Esophagus squamous epithelium (tissue), 4 donors: ENCODE data around the gene DPH1.

Experiments used
- POLR2A ChIP-seq, 4 donors: fragments of 450-650 bp; IDR thresholded peaks; one replicate each; pipeline ENCODE4 v1.6.1; 2017; ENCODE audit warnings: antibody characterized with exemption in 4 of 4, mild to moderate bottlenecking in 4 of 4, moderate library complexity in 3 of 4
- TF ChIP-seq, protein P1 (sequence below), 6 experiments: fragments of 450-650 bp in 4 of 6; fragments of 200-600 bp in 2 of 6; sonication (generic) in 2 of 6; IDR thresholded peaks; one replicate each; pipeline ENCODE4 v1.5.1; 2016 to 2019; ENCODE audit warnings: antibody characterized with exemption in 6 of 6, mild to moderate bottlenecking in 4 of 6, moderate library complexity in 4 of 6

DNA sequence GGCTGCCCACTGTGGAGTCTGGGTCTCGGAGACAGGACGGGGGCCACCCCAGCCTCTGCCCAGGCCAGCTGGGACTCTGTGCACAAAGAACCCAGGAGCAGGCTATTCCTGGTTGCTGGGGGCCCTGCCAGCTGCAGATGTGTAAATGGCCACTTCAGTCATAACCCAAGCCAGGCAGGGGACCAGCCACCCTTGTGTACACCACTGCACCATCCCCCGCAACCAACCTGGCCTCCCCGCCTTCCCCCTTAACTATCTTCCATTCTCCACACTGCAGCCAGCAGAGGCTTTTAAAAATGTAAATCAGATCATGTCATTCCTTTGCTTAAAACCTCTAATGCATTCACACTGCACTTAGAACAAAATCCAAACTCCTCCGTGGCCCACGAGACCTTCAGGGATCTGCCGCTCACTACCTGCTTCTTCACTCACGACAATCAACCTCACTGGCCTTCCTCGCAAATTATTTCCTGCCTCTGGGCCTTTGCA, 33.1 kb upstream of the DPH1 start:
- TF ChIP-seq, protein P1, sequence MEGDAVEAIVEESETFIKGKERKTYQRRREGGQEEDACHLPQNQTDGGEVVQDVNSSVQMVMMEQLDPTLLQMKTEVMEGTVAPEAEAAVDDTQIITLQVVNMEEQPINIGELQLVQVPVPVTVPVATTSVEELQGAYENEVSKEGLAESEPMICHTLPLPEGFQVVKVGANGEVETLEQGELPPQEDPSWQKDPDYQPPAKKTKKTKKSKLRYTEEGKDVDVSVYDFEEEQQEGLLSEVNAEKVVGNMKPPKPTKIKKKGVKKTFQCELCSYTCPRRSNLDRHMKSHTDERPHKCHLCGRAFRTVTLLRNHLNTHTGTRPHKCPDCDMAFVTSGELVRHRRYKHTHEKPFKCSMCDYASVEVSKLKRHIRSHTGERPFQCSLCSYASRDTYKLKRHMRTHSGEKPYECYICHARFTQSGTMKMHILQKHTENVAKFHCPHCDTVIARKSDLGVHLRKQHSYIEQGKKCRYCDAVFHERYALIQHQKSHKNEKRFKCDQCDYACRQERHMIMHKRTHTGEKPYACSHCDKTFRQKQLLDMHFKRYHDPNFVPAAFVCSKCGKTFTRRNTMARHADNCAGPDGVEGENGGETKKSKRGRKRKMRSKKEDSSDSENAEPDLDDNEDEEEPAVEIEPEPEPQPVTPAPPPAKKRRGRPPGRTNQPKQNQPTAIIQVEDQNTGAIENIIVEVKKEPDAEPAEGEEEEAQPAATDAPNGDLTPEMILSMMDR (IDR thresholded peaks at IDR 0.05), result no peak
- no peak for TF ChIP-seq POLR2A (IDR thresholded peaks at IDR 0.05)
